Measurements from ENCODE around the gene MRPS27.

Gene MRPS27

DNA sequence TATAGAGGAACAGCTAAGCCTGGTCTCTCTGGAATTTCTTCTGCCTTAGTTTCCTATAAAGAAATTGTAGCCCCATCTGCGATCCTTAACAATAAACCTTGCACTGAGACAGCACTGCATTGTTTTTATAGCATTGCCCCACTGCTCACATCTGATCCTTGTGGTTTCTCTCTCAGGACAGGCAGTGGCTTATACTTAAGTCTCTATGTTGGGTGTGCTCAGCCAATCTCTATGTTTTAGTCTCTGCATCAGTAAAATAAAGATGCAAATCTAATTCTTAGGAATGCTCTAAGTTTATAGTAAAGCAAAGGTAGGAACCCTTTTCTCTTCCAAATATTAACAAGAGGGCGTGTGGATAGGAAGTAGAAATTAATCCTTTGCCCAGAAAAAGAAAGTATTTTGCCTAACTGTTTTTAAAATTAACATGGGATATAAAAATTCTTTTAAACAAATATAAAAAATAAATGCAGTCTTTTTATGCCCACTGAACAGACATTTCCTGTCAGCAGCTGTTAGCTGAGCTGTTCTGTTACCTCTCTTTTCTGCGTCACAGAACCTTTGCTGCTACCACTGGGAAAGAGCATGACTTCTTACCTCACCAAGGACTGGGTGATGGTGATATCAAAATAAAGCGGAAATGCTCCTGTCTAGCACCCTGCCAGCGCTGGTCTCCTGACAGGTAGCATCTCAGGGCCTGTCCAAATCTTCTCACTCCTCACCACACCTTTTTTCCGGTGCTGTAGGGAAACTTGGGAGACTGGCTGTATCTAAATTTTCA is 29.5 kb downstream of the MRPS27 start:
- no peak for DNase-seq (ENCODE audit: low read depth)

DNA sequence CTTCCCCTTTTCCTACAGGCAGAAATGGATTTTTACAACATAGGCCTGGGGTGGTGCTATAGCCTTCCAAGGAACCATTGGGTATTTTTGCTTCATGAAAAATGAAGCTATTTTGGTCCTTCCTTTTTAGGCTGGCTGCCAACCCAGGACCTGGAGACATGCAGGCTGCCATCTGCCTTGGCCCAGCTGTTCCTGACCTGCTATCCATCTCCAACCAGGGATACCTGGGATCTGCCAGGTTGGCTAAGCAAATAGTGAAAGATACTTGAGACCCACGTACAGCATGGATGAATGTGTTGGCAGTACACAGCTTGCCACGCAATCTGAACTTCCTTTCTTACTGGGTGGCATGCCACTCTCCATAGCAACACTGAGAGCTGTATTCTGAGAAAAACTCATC is 31.1 kb downstream of the MRPS27 start:
- DNase-seq (ENCODE audit: low read depth) = no peak

DNA sequence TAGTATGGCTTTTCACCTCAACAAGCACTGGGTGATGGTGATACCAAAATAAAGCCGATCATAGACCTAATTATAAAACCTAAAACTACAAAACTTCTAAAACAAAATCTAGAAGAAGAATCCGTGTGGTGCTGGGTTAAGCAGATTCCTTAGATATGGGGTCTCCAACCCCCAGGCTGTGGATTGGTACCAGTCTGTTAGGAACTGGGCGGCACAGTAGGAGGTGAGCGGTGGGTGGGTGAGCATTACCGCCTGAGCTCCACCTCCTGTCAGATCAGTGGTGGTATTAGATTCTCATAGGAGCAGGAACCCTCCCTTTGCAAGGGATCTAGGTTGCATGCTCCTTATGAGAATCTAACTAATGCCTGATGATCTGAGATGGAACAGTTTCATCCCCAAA is 33.2 kb downstream of the MRPS27 start:
- no peak for DNase-seq (ENCODE audit: low read depth)

DNA sequence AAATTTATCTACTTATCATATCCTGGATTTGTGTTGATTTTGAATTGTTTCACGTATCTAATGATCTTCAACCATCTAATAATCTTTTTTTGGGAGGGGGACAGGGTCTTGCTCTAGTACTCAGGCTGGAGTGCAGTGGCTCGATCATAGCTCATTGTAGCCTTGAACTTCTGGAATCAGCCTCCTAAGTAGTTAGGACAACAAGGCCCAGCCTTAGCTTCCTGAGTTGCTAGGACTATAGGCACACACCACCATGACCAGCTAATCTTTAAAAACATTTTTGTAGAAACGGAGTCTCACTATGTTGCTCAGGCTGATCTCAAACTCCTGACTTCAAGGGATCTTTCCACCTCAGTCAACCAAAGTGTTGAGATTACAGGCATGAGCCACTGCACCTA is 34.6 kb downstream of the MRPS27 start:
- no peak for DNase-seq (ENCODE audit: low read depth)

DNA sequence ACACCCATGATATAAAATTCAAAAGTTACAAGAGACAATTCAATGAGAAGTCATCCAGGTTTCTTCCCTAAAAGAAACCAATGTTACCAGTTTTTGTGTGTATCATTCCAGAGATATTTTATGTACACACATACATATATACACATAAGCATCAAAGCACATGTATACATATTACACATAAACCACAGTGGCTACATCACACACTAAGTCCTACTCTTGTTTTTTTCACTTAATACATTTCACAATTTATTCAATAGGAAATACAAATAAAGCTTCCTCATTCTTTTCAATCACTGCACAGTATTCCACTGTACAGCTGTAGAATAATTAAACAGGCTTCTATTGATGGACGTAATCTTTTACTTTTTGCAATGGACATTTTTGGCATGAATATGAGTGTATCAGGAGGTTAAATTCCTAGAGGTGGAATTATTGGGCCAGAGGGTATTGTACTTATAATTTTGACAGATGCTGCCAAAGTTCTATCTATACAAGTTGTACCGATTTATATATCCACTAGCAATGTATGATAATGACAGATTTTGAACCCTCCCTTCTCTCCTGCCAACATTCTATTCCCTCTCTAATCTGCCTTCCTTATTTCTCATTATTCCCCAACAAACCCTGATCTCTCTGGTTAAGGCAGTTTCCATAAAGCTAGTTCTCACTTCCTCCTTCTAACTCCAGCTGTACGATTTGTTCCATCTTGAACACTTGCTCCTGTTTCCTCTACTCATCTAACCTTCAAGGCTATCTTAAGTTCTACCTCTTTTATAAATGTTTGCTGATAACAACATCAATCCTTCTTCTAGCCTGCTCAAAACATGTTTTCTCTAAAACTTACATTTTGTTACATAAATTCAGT is 35.2 kb downstream of the MRPS27 start:
- DNase-seq (ENCODE audit: low read depth) = no peak

DNA sequence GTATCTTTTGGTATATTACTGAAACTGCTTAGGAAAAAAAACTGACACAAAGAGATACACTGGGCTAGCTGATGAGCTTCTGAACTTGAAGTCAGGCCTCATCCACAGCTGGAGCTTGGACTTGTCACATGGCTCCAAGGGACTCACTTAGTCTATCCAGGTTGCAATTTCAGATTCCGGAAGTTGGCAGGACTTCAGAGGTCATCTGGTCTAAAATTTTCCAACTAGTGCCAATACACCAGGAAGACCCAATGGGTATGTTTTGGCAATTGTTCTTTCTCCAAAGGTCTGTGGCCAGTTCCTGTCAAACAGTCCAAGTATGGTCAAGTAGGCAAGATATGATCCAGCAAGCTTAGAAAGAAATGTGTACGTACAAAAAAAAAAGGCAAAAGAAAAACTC is 36.7 kb downstream of the MRPS27 start:
- no peak for DNase-seq (ENCODE audit: low read depth)

DNA sequence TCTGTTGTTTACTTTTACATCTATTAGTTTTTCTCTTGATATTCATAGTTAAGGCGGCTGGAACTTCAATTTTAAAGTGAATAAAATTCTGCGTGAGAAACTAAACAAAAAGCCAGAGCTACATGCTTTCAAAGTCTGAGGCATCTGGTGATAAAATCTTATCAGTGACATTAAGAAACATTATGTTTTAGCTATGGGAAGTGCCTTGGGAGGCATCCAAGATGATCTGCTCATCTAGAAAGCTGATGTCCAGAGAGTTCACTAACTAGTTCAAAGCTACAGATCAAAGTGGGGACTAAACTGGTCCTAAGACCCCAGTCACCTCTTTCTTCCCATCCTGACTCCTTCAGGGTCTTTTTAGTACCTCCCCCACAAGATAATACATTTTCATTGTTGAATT is 37.2 kb downstream of the MRPS27 start:
- no peak for DNase-seq (ENCODE audit: low read depth)

DNA sequence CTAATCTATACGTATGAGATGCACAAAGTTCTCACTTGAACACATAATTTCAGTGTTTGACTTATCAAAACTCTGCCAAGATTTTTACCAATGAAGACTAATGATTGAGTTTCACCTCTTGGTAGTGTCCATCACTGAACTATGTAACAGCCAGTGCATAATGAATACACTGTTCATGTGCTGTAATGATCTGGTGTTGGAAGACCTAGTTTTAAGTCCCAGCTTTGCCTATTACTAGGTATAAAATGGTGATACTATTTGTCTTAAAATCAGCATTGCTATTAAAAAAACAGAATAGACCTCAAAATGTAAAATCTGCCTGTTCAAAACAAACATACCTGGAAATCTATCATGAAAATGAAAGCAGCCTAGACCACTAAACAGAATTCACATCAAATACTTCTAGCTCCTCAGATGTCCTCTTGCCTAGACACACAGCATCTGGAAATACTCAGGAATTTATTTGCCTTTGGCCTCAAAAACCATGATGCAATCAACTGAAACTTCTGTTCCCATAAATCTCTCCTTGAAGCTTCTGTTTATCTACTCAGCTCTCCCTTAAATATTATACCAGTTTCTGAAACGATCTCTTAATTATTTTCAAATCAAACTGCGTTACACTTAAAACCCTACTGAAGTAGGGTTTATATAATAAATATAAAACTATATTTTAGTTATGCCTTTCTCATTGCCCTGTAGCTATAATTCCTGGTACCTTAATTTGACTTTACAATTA is 38.1 kb downstream of the MRPS27 start:
- no peak for DNase-seq (ENCODE audit: low read depth)

DNA sequence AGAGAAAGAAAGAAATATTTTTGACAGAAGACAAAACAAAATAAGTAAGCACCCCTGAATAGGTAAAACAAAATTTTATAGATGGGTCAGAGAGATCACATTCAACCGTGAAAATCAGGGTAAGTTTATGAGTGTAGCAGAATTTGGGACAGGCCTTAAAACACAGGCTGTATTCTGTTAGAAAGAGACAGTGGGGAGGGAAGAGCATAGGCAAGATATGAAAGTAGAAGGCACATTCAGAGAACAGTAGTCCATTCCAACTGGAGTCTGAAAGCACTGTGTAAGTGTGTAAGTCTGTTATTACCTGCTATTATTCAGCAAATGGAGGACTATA is 38.6 kb downstream of the MRPS27 start:
- DNase-seq (ENCODE audit: low read depth) = no peak

DNA sequence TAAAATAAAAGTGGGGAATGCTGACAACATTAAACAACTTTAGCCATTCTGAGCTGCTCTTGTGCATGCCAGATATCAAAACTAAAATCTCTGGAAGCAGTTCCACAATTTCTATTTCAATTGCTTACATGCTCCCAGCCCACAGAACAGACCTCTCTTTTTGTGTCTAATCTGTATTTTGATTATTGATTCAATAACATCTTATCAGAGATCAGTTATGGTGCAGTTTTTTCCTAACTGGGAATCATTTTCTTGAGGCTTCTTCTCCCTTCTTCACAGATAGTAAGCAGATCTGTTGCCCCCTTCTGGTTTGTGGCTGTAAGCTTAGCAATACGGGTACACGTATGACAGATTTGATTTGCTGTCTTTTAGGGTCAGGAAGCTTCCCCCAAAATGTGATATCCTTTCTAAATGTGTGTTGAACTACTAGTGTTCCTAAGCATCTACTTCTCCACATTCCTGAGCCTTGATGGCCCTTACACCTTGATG is 39.4 kb downstream of the MRPS27 start:
- DNase-seq (ENCODE audit: low read depth) = no peak

DNA sequence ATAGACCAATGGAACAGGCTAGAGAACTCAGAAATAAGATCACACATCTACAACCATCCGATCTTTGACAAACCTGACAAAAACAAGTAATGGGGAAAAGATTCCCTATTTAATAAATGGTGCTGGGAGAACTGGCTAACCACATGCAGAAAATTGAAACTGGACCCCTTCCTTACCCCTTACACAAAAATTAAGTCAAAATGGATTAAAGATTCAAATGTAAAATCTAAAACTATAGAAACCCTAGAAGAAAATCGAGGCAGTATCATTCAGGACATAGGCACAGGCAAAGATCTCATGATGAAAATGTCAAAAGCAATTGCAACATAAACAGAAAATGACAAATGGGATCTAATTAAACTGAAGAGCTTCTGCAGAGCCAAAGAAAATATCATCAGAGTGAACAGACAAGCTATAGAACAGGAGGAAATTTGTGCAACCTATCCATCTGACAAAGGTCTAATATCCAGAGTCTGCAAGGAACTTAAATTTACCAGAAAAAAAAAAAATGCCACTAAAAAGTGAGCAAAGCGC is 43.8 kb downstream of the MRPS27 start:
- no peak for DNase-seq (ENCODE audit: low read depth)

DNA sequence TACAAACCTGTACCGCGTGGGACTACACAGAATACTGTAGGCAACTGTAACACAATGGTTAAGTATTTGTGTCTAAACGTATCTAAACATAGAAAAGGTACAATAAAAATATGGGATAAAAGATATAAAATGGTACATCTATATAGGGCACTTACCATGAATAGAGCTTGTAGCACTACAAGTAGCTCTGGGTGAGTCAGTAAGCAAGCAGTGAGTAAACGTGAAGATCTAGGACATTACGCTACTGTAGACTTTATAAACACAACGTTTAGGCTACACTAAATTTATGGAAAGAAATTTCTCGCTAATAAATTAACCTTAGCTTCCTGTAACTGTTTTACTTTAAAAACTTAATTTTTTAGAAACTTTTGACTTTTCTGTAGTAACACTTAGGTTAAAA is 46.5 kb downstream of the MRPS27 start:
- no peak for DNase-seq (ENCODE audit: low read depth)

DNA sequence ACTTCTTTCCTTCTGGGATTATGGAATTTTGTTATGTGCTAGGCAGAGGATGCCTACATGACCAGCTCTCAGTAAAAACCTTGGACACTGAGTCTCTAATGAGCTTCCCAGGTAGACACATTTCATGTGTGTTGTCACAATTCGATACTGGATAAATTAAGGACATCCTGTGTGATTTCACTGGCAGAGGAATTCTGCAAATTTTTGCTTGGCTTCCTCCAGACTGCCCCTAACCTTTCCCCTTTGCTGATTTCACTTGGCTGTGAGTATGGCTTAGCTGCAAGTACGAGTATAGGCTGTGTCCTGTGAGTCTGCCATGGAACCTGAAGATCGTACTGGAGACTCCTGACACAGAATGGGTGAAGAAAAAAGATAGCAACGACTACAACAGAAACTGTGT is 47.6 kb downstream of the MRPS27 start:
- no peak for DNase-seq (ENCODE audit: low read depth)

DNA sequence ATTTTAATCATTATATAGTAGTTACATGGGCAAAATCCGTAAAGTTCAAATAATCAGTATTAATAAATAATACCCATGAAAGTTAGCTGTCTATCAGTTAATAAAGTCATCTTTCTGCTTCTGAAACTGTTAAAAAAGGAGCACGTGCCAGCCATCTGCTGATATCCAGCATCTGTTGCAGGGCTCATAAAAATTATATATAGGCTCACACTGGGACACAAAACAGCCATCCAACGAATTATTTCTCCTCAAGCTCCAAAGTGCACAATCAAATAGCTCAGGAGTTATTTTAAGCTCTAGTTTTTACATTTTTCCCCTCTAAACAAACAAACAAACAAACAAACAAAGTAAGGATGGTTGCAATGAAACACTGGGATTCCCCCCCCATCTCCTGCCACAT is 48.3 kb downstream of the MRPS27 start:
- DNase-seq (ENCODE audit: low read depth) = no peak

DNA sequence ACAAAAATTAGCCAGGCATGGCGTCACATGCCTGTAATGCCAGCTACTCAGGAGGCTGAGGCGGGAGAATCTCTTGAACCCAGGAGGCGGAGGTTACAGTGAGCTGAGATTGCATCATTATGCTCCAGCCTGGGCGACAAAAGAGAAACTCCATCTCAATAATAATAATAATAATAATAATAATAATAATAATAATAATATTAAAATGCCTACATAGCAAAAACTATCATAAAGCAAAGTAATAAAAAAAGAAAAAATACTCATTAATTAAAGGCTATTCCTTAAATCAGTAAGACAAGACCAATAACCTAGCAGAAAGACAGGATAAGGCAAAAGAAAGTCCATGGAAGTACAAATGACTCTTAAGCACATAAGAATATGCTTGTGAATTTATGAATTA is 50.0 kb downstream of the MRPS27 start:
- no peak for DNase-seq (ENCODE audit: low read depth)

DNA sequence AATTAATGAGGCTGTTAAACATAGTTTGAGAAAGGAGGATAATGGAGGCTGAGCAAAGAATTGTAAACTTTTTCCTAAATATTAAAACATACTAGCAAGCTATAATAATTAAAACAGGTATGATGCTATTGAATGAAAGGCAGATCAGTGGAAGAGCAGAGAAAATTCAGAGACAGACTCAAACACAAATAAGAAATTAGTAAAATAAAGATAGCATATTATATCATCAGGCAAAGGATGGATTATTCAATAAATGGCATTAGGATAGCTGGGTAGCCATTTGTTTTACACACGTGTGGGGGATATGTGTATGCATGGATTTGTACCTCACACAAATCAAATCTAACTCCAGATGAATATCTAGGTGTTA is 50.6 kb downstream of the MRPS27 start:
- DNase-seq (ENCODE audit: low read depth) = no peak

DNA sequence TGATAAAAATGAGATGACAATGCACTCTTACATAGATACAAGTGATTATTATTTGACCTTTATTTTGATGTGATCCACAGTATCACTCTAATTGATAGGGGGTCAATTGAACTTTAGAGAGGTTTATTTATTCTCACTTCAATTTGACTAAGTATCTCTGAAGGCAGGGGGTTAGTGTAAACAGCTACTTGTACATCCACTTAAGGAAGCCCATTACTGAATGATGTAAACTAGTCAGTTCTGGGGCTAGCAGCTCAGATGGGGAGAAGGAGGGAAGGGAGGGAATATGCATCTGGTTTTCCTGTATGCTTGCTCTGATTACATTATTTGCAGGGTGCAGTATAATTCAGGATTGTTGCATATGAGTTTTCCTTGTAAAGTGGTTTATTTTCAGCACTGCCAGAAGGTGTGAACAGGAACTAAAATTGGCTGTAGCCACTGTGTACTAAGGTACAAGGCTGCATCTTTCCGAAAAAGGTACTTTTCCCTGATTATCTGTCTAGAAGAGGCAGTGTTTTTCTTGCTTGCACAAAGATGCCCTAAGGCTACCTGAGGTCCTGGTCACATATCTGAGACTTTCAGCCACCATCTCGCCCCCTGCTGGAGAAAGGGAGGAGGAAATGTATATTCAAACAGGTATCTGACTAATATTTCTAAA is 51.2 kb downstream of the MRPS27 start:
- peak; percentile 14 for DNase-seq (ENCODE audit: low read depth)

DNA sequence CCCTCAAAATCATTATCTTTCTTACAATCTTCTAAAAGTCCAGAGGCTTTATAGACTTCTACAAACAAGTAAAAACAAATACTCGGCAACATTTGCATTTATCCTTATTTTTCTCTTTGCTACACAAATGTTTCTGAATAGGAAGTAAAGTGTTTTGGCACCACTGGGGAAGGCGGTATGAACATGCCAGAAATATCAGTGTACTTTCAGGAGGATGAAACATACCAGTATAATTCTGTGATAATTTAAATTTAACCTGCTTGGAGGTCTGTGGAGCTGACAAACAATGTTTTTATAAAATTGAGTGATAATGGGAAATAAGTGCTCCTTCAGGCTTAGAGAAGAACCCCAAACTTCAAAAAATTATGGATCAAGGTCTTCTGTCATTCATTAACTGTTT is 51.8 kb downstream of the MRPS27 start:
- DNase-seq (ENCODE audit: low read depth) = no peak

DNA sequence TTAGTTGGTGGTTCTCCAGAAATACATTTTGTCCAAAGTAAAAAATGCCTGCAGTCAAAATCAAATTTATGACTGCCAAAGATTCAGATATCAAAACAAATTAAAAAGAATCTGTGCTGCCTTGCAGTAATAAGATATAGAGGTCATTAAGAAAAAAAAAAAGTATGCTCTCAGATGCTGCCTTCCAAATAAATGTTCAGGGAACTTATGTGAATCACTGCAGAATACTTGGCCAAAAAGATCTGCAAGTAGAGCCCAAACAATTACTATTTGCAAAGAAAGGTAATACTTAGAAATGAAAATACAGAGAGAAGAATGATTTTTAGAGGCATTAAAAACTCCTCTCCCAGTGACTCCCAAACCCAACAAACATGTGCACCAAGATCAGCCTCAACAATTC is 52.4 kb downstream of the MRPS27 start:
- DNase-seq (ENCODE audit: low read depth) = no peak

DNA sequence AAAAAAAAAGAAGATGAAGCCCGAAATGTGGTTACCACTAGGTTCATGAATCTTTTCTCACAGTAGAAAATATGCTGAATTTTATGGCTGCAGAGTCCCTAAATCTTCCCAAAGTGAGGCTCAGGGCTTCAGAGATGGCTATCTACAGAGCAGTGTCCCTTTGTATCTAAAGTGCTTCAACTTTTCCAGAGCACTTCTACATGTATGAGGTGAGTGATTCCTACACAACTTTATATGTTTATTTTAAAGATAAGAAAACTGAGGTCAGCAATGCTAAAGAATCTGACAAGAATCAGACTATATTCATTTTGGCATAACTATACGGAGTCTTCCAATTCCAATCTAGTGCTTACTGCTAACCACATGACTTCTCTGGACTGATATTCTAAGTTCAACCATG is 53.2 kb downstream of the MRPS27 start:
- no peak for DNase-seq (ENCODE audit: low read depth)

DNA sequence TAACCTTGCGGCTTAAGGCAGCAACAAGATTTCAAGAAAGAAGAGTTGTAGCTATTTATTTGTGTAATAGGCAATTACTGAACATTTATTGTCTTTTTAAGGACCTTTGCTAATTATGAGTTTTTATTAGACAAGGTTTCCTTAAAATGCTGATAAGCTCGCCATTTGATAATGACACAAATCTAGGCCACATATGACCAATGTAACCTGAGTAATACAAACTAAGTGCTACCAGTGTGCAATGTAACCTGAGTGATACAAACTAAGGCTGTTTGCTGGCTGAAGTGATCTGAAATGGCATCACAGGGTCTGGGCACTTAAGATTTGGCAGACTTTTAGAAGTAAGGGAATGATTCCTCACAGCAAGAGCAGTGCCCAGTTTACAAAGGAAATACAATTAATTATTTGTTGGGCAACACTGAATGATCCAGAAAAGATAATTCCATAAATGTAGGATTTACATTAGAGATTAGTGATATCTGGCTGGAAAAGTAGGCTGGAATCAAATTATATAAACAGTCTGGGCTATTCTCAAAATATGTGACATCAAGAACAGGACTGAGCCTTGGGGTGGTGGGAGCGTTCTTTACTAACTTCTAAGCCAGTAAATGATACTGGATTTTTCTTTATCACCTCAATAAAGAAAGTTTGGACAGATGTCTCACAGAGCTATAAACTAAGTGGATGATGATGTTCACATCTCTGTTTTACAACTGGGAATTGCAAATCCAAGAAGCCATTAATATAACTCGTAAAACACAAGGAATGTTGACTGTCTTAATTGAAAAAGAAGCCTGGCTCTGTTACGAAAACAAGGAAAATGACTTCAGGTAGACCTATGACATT is 54.8 kb downstream of the MRPS27 start:
- DNase-seq (ENCODE audit: low read depth) = no peak

Measured in activated T-cell treated with anti-CD3 and anti-CD28 coated beads for 48 hours (primary cell).